GM12878 (cell line): ENCODE measurements around the gene TTC31. TPM values are rescaled to one million over a fixed set of nuclear protein-coding genes. Genes with fewer than 3 reads are reported as not detected.

Experiments used
- ATAC-seq: fragments of 200-7000 bp; cut with Tn5 transposase; 3 replicates; pipeline ENCODE4 v1.9.1; 2020; ENCODE audit warnings: mild to moderate bottlenecking, moderate library complexity
- BruUV-seq: library from RNA; stranded (reverse); fragments of 400-500 nt; replicated peaks from 2 replicates; lab custom pipeline; 2021; lab: Mats Ljungman, UMichigan
- CTCF ChIA-PET: fragments of 300-600 bp; sonication (Branson Sonifier 250); formaldehyde crosslinking; extraction: SDS; loops from one replicate; lab custom pipeline; 2021; ENCODE audit warnings: inconsistent platforms; lab: Yijun Ruan, JAX
- POLR2A ChIA-PET: fragments of 350-600 bp; formaldehyde crosslinking; extraction: SDS; loops from one replicate; lab custom pipeline; 2021; ENCODE audit warnings: inconsistent platforms; lab: Charles Lee
- RAD21 ChIA-PET: fragments of 300-600 bp; sonication (Branson Sonifier 250); formaldehyde crosslinking; loops from one replicate; lab custom pipeline; 2023; ENCODE audit warnings: antibody characterized with exemption; ENCODE audit not compliant: unreplicated experiment; lab: Charles Lee
- SMC1A ChIA-PET: fragments of 300-600 bp; sonication (Branson Sonifier 250); formaldehyde crosslinking; loops from one replicate; lab custom pipeline; 2023; ENCODE audit not compliant: unreplicated experiment, uncharacterized antibody; lab: Charles Lee
- DNase-seq: peaks from one replicate; pipeline ENCODE4 v3.0.0-alpha.2; 2011; ENCODE audit warnings: low read depth, low spot score
- FAIRE-seq: peaks from 3 replicates; lab custom pipeline; 2011; peaks lifted over from hg19 to GRCh38; lab: Jason Lieb, UNC
- H2AFZ ChIP-seq: 2 replicates; pipeline ENCODE4 v1.6.0; 2011; ENCODE audit warnings: low read depth, low read length, control low read depth; ENCODE audit not compliant: control insufficient read depth
- H3K27ac ChIP-seq: 2 replicates; pipeline ENCODE4 v1.5.1; 2011; ENCODE audit warnings: control low read depth; ENCODE audit not compliant: control insufficient read depth, insufficient read depth
- H3K27me3 ChIP-seq, 2 experiments: replicated peaks in 1 of 2; 2 replicates each; pipeline versions ENCODE4 v1.6.0 to v1.6.1; 2011; ENCODE audit warnings: low read length in 1 of 2; ENCODE audit not compliant: control insufficient read depth in 2 of 2, insufficient read depth in 2 of 2
- H3K36me3 ChIP-seq, 2 experiments: 2 replicates each; pipeline ENCODE4 v1.5.1; 2011; ENCODE audit warnings: low read length in 1 of 2; ENCODE audit not compliant: control insufficient read depth in 2 of 2, insufficient read depth in 2 of 2
- H3K4me1 ChIP-seq: 2 replicates; pipeline ENCODE4 v1.6.1; 2011; ENCODE audit warnings: mild to moderate bottlenecking, low read length, moderate library complexity, mixed read lengths; ENCODE audit not compliant: control insufficient read depth, insufficient read depth
- H3K4me2 ChIP-seq: 2 replicates; pipeline ENCODE4 v1.6.0; 2011; ENCODE audit warnings: control low read depth; ENCODE audit not compliant: control insufficient read depth, insufficient read depth
- H3K4me3 ChIP-seq: fragments of 200-600 bp; sonication (generic); 2 replicates; pipeline ENCODE4 v1.5.1; 2016
- H3K79me2 ChIP-seq: 2 replicates; pipeline ENCODE4 v1.6.0; 2011; ENCODE audit warnings: low read length; ENCODE audit not compliant: control insufficient read depth, insufficient read depth
- H3K9ac ChIP-seq: 2 replicates; pipeline ENCODE4 v1.8.0; 2011; ENCODE audit warnings: low read length, control low read depth, mixed read lengths; ENCODE audit not compliant: control insufficient read depth, insufficient read depth
- H3K9me3 ChIP-seq: replicated peaks from 3 replicates; pipeline ENCODE4 v1.5.1; 2011; ENCODE audit warnings: mild to moderate bottlenecking, low read length; ENCODE audit not compliant: control insufficient read depth, insufficient read depth
- H4K20me1 ChIP-seq: 2 replicates; pipeline ENCODE4 v1.6.0; 2011; ENCODE audit not compliant: control insufficient read depth, insufficient read depth
- ESRRA ChIP-seq: IDR thresholded peaks from 2 replicates; pipeline ENCODE4 v1.6.1; 2012; ENCODE audit warnings: mild to moderate bottlenecking, low read length, improper control_type of control experiment
- POLR2AphosphoS5 ChIP-seq: IDR thresholded peaks from 2 replicates; pipeline ENCODE4 v1.6.1; 2011; ENCODE audit warnings: mild to moderate bottlenecking, low read length, inconsistent platforms
- RAD21 ChIP-seq: IDR thresholded peaks from 2 replicates; pipeline ENCODE4 v1.6.1; 2011; ENCODE audit warnings: mild to moderate bottlenecking, low read depth, low read length, moderate library complexity; ENCODE audit not compliant: insufficient read depth
- SMAD1 ChIP-seq: fragments of 450-650 bp; IDR thresholded peaks from 2 replicates; pipeline ENCODE4 v1.6.1; 2018; ENCODE audit warnings: mild to moderate bottlenecking, low read depth; ENCODE audit not compliant: partially characterized antibody
- TCF3 ChIP-seq: IDR thresholded peaks from 2 replicates; pipeline ENCODE4 v1.6.1; 2012; ENCODE audit warnings: low read depth, mild to moderate bottlenecking, low read length, borderline replicate concordance; ENCODE audit not compliant: insufficient read depth
- USF1 ChIP-seq: IDR thresholded peaks from 2 replicates; pipeline ENCODE4 v1.6.1; 2011; ENCODE audit warnings: borderline replicate concordance, low read depth, mild to moderate bottlenecking, moderate library complexity, mixed read lengths, low read length; ENCODE audit not compliant: insufficient read depth; ENCODE audit errors: extremely low read length
- ZNF207 ChIP-seq: fragments of 450-650 bp; IDR thresholded peaks from 2 replicates; pipeline ENCODE4 v1.6.1; 2014; ENCODE audit warnings: antibody characterized with exemption, mild to moderate bottlenecking, borderline replicate concordance
- WGBS: methylation state at CpG from one replicate; pipeline ENCODE4 v1.1.6; 2016; ENCODE audit warnings: low lambda C conversion rate; ENCODE audit not compliant: insufficient replicate concordance, insufficient coverage; ENCODE audit errors: missing lambda C conversion rate; 5-methylcytosine and 5-hydroxymethylcytosine counted together
- in situ Hi-C: fragments of 300-500 bp; cut with MboI; formaldehyde crosslinking; loops from 9 replicates; pipeline ENCODE4 v1.14.3; 2018; ENCODE audit warnings: mixed read lengths
- intact Hi-C: fragments of 100-400 bp; cut with micrococcal nuclease; formaldehyde crosslinking; loops from one replicate; pipeline ENCODE4 v1.14.2; 2022; ENCODE audit not compliant: unreplicated experiment
- polyA plus RNA-seq, 11 experiments: library from polyadenylated mRNA; depleted of rRNA in 4 of 11; unstranded in 6 of 11; stranded (reverse) in 5 of 11; fragments of >200 nt; fragmentation: Nextera tagmentation in 4 of 11; fragmentation: Illumina TruSeq in 1 of 11; extraction: Ambion mirVana in 4 of 11; extraction: Trizol in 1 of 11; gene quantifications; 1 replicate in 1 of 11; 2 replicates in 10 of 11; pipeline versions ENCODE4 v1.2.1 to v1.2.3, GENCODE V29; 2011 to 2016; ENCODE audit warnings: inconsistent platforms in 2 of 11, missing spikeins in 2 of 11, low read depth in 1 of 11
- total RNA-seq, 4 experiments: library from RNA; depleted of rRNA in 3 of 4; stranded (reverse); fragments of >200 nt in 3 of 4; fragmentation: Illumina TruSeq in 1 of 4; extraction: Trizol in 1 of 4; gene quantifications; 2 replicates each; pipeline versions ENCODE4 v1.2.1 to v1.2.3, GENCODE V29; 2013 to 2021
- TF ChIP-seq, protein P1 (sequence below), 3 experiments: IDR thresholded peaks in 2 of 3; conservative IDR thresholded peaks in 1 of 3; 2 replicates each; pipeline ENCODE4 v1.5.1; 2011; ENCODE audit warnings: low read depth in 3 of 3, low read length in 3 of 3, mild to moderate bottlenecking in 3 of 3, control low read depth in 2 of 3, moderate library complexity in 2 of 3, inconsistent platforms in 1 of 3, mixed read lengths in 1 of 3; ENCODE audit not compliant: control insufficient read depth in 2 of 3, insufficient read depth in 1 of 3; ENCODE audit errors: extremely low read depth in 1 of 3

TTC31 gene
- total and polyA plus RNA-seq, 10 of the 15 experiments (the other 5 are each of a cell fraction or from before 2014, with no cell fraction given), result 6.5 to 34.9 (median 25.9) TPM

- ChIA-PET RAD21 (interaction anchor here (1.1 to 7.5 kb wide), 11 partner anchors 10 to 72 kb away, joined by 3 to 158 read pairs (median 14); partner anchors contain the start of genes CCDC142, LOXL3, PCGF1 and TTC31), SMC1A (interaction anchor here (1.3 to 9.9 kb wide), 5 partner anchors 10 to 90 kb away, joined by 3 to 208 read pairs (median 43); partner anchors contain the start of gene PCGF1), CTCF (interaction anchor here (1.0 to 10.4 kb wide), 5 partner anchors 17 to 58 kb away, joined by 4 to 226 read pairs (median 96); partner anchors contain the start of genes CCDC142, PCGF1 and TTC31), POLR2A (interaction anchor here (0.9 to 5.4 kb wide), 10 partner anchors 10 to 73 kb away, joined by 3 to 66 read pairs (median 12); partner anchors contain the start of genes CCDC142, INO80B, PCGF1 and TTC31)
- Histone ChIP-seq H3K4me3 (peak overlapping the region; percentile 84), H3K27me3 (no peaks in the 10 kb centered on the region), H3K9me3 (no peaks in the 10 kb centered on the region), H3K79me2 (peaks cover 50% of the 10 kb centered on the region), H2AFZ (peak overlapping the region; percentile 84), H3K27ac (peak overlapping the region; percentile 96), H3K36me3 (peaks cover 13 to 39% of the 10 kb centered on the region in 2 experiments), H3K4me2 (peak overlapping the region; percentile 88), H3K9ac (peak overlapping the region; percentile 98), H3K4me1 (peaks cover 33% of the 10 kb centered on the region), H4K20me1 (no peaks in the 10 kb centered on the region)
- 3% methylated on average over 29 of the region's 29 CpGs for WGBS
- in situ Hi-C loops, result no loop called here
- TF ChIP-seq POLR2AphosphoS5 (0 out of 2 replicates have a peak, but pooled peaks have one; percentile 3), ESRRA (no peak), RAD21 (0 out of 2 replicates have a peak, but pooled peaks have one; percentile 23), USF1 (peak; percentile 34), SMAD1 (no peak), ZNF207 (no peak), TCF3 (no peak)
- TF ChIP-seq, protein P1, sequence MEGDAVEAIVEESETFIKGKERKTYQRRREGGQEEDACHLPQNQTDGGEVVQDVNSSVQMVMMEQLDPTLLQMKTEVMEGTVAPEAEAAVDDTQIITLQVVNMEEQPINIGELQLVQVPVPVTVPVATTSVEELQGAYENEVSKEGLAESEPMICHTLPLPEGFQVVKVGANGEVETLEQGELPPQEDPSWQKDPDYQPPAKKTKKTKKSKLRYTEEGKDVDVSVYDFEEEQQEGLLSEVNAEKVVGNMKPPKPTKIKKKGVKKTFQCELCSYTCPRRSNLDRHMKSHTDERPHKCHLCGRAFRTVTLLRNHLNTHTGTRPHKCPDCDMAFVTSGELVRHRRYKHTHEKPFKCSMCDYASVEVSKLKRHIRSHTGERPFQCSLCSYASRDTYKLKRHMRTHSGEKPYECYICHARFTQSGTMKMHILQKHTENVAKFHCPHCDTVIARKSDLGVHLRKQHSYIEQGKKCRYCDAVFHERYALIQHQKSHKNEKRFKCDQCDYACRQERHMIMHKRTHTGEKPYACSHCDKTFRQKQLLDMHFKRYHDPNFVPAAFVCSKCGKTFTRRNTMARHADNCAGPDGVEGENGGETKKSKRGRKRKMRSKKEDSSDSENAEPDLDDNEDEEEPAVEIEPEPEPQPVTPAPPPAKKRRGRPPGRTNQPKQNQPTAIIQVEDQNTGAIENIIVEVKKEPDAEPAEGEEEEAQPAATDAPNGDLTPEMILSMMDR (IDR thresholded peaks at IDR 0.05 in 2 of 3, conservative IDR thresholded peaks at IDR 0.05 in 1 of 3; ENCODE audit: control insufficient read depth in 2 of 3, extremely low read depth in 1 of 3, insufficient read depth in 1 of 3, low read depth in 3 of 3, low read length in 3 of 3), result peak in 2 of 3 experiments; percentile 21 to 25; a peak in 2 of 6 replicates
- FAIRE-seq (no peak), ATAC-seq (peak; percentile 5), DNase-seq (no peak)
- no TSS peak for BruUV-seq
- intact Hi-C loops, result loop anchor here (1.0 kb wide), 4 partner anchors 21 to 74 kb away; partner anchors contain the start of genes PCGF1 and WBP1
Measured at GRCh38 chr2:74528600-74529356, 45.9 kb downstream of the TTC31 start.
